Mesothelial cell of epicardium (in vitro differentiated cells): ENCODE measurements around the gene ASGR1. TPM values are rescaled to one million over a fixed set of nuclear protein-coding genes. Genes with fewer than 3 reads are reported as not detected.

Experiments used
- DNase-seq, 2 experiments: peaks; one replicate each; pipeline ENCODE4 v3.0.0; 2021; ENCODE audit warnings: low spot score in 2 of 2; ENCODE audit not compliant: unreplicated experiment in 2 of 2
- H3K27ac Mint-ChIP-seq: 2 replicates; pipeline ENCODE4 v1.8.0; 2021; ENCODE audit warnings: mixed read lengths
- H3K27me3 Mint-ChIP-seq: 2 replicates; pipeline ENCODE4 v1.8.0; 2021; ENCODE audit warnings: low read depth, mixed read lengths
- H3K36me3 Mint-ChIP-seq: 2 replicates; pipeline ENCODE4 v1.8.0; 2021; ENCODE audit warnings: mixed read lengths
- H3K4me1 Mint-ChIP-seq: 2 replicates; pipeline ENCODE4 v1.8.0; 2021; ENCODE audit warnings: mixed read lengths
- H3K4me3 Mint-ChIP-seq: 2 replicates; pipeline ENCODE4 v1.8.0; 2021; ENCODE audit warnings: mild to moderate bottlenecking, moderate library complexity, mixed read lengths
- H3K9me3 Mint-ChIP-seq: 2 replicates; pipeline ENCODE4 v1.8.0; 2021; ENCODE audit warnings: mixed read lengths
- total RNA-seq: library from RNA; stranded (reverse); gene quantifications from 3 replicates; pipeline ENCODE4 v1.2.1, GENCODE V29; 2021
- TF ChIP-seq, protein P1 (sequence below): fragments of 200-600 bp; sonication (generic); IDR thresholded peaks from one replicate; pipeline ENCODE4 v1.5.0; 2021; ENCODE audit warnings: antibody characterized with exemption; ENCODE audit not compliant: unreplicated experiment

Gene ASGR1
- total RNA-seq, 1 donor from 2014 or later: 19.7 TPM

GRCh38 chr17:7196651-7197401 lies 17.7 kb upstream of the ASGR1 start:
- DNase-seq: no peak
- Mint-ChIP-seq H3K27me3 (no peaks in the 10 kb centered on the region), H3K4me3 (no peak overlapping the region), H3K4me1 (no peaks in the 10 kb centered on the region), H3K27ac (no peak overlapping the region), H3K36me3 (peaks cover 21% of the 10 kb centered on the region), H3K9me3 (no peaks in the 10 kb centered on the region)
- TF ChIP-seq, protein P1, sequence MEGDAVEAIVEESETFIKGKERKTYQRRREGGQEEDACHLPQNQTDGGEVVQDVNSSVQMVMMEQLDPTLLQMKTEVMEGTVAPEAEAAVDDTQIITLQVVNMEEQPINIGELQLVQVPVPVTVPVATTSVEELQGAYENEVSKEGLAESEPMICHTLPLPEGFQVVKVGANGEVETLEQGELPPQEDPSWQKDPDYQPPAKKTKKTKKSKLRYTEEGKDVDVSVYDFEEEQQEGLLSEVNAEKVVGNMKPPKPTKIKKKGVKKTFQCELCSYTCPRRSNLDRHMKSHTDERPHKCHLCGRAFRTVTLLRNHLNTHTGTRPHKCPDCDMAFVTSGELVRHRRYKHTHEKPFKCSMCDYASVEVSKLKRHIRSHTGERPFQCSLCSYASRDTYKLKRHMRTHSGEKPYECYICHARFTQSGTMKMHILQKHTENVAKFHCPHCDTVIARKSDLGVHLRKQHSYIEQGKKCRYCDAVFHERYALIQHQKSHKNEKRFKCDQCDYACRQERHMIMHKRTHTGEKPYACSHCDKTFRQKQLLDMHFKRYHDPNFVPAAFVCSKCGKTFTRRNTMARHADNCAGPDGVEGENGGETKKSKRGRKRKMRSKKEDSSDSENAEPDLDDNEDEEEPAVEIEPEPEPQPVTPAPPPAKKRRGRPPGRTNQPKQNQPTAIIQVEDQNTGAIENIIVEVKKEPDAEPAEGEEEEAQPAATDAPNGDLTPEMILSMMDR: no peak

DNA sequence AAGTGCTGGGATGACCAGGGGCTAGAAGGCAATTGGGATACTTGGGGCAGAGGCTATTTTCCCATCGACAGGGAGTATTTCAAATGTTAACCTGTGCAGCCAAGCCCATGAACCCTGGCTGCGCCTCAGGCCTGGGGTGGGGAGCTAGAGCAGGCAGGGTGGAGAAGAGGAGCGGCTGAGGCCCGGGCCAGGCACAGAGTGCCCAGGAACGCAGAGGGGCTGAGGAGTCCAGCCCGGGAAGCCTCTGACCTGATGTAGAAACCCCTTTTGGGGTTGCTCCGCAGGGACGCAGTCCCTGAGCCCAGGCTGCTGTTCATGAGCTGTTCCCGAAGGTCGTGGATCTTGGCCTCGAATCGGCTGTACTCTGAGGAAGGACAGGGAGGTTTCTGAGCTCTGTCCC lies 16.8 kb upstream of the ASGR1 start:
- no peak for DNase-seq
- H3K4me1 Mint-ChIP-seq: peaks cover 2% of the 10 kb centered on the region
- no peaks in the 10 kb centered on the region for H3K27me3 Mint-ChIP-seq
- H3K36me3 Mint-ChIP-seq: peaks cover 25% of the 10 kb centered on the region
- no peaks in the 10 kb centered on the region for H3K9me3 Mint-ChIP-seq
- H3K4me3 Mint-ChIP-seq: no peak overlapping the region
- TF ChIP-seq, protein P1: no peak
- H3K27ac Mint-ChIP-seq: no peak overlapping the region

GRCh38 chr17:7192271-7192937 lies 13.2 kb upstream of the ASGR1 start:
- Mint-ChIP-seq H3K4me1 (peaks cover 2% of the 10 kb centered on the region), H3K9me3 (no peaks in the 10 kb centered on the region), H3K27me3 (no peaks in the 10 kb centered on the region), H3K4me3 (no peak overlapping the region), H3K27ac (no peak overlapping the region), H3K36me3 (peaks cover 27% of the 10 kb centered on the region)
- DNase-seq: no peak
- TF ChIP-seq, protein P1: no peak

DNA sequence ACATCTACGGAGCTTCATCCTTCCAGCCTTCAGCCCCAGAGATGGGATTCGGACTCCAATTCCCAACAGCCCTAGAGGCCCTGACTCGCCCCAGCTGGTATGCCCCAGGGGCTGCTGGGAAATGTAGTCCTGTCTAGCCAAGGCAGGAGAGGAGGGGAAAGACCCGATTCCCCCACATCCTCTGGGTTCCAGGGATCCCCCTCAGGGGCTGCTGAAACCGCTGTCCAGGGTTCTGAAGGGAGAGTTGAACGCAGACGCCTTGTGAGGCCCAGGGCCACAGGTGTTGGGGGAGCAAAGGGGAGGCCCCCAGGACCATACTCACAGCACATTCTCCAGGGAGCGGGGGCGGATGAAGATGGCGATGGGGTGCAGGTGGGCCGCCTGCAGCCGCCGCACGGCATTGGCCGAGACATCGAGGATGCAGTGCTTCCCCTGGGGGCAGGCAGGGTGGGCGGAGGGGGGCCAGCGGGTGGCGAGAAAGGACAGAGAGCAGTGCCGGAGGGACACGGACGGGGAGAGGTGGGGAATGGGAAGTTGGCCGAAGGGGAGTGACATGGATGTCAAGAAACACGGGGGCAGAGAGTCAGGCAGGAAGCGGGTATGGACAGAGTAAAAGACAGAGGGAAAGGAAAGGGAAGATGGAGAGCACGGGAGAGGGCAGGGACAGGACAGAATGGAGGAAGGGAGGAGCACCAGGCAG lies 12.6 kb upstream of the ASGR1 start:
- TF ChIP-seq, protein P1: no peak
- peaks cover 2% of the 10 kb centered on the region for H3K4me1 Mint-ChIP-seq
- no peaks in the 10 kb centered on the region for H3K27me3 Mint-ChIP-seq
- H3K9me3 Mint-ChIP-seq: no peaks in the 10 kb centered on the region
- DNase-seq: peak in 1 of 2 experiments; percentile 62
- peak overlapping the region; percentile 34 for H3K27ac Mint-ChIP-seq
- H3K4me3 Mint-ChIP-seq: no peak overlapping the region
- H3K36me3 Mint-ChIP-seq: peaks cover 27% of the 10 kb centered on the region

GRCh38 chr17:7191069-7191468 lies 11.9 kb upstream of the ASGR1 start:
- peaks cover 2% of the 10 kb centered on the region for H3K4me1 Mint-ChIP-seq
- H3K27ac Mint-ChIP-seq: no peak overlapping the region
- TF ChIP-seq, protein P1: no peak
- no peaks in the 10 kb centered on the region for H3K9me3 Mint-ChIP-seq
- DNase-seq: no peak
- H3K4me3 Mint-ChIP-seq: no peak overlapping the region
- no peaks in the 10 kb centered on the region for H3K27me3 Mint-ChIP-seq
- peaks cover 24% of the 10 kb centered on the region for H3K36me3 Mint-ChIP-seq
